Activated CD8-positive, alpha-beta memory T cell treated with anti-CD3 and anti-CD28 coated beads, Interleukin-2, amount 10 ng/mL, durations not matched to agents 7 days and 5 days (primary cell): ENCODE data around the gene MAD1L1. TPM values are rescaled to one million over a fixed set of nuclear protein-coding genes. Genes with fewer than 3 reads are reported as not detected.

Experiments used
- ATAC-seq: fragments of 150-1000 bp; cut with Tn5 transposase; one replicate; pipeline ENCODE4 v1.10.0; 2021; ENCODE audit warnings: moderate library complexity
- CTCF ChIA-PET: fragments of 350-600 bp; sonication (Branson Sonifier 250); formaldehyde crosslinking; loops from one replicate; lab custom pipeline; 2021; ENCODE audit warnings: antibody characterized with exemption; lab: Charles Lee
- DNase-seq: peaks from one replicate; pipeline ENCODE4 v3.0.0-alpha.2; 2020
- H3K27ac Mint-ChIP-seq: one replicate; pipeline ENCODE4 v1.8.0; 2021; ENCODE audit warnings: mild to moderate bottlenecking, mixed read lengths
- H3K27me3 Mint-ChIP-seq: one replicate; pipeline ENCODE4 v1.8.0; 2021; ENCODE audit warnings: mixed read lengths
- H3K36me3 Mint-ChIP-seq: one replicate; pipeline ENCODE4 v1.8.0; 2021; ENCODE audit warnings: mild to moderate bottlenecking, mixed read lengths
- H3K4me1 Mint-ChIP-seq: one replicate; pipeline ENCODE4 v1.8.0; 2021; ENCODE audit warnings: mixed read lengths
- H3K4me3 Mint-ChIP-seq: one replicate; pipeline ENCODE4 v1.8.0; 2021; ENCODE audit warnings: mild to moderate bottlenecking, moderate library complexity, mixed read lengths
- H3K9me3 Mint-ChIP-seq: one replicate; pipeline ENCODE4 v1.8.0; 2022; ENCODE audit warnings: low read depth, mixed read lengths
- total RNA-seq, 2 experiments: library from RNA; stranded (reverse); gene quantifications; one replicate each; pipeline ENCODE4 v1.2.3, GENCODE V29; 2021

The MAD1L1 gene
- total RNA-seq, 2 experiments from 2014 or later: 60.0 to 97.7 TPM

GRCh38 chr7:1815051-1815481, 417.7 kb downstream of the MAD1L1 start:
- no peak overlapping the region for H3K27ac Mint-ChIP-seq
- H3K4me3 Mint-ChIP-seq: no peak overlapping the region
- CTCF ChIA-PET: no interaction called here
- ATAC-seq (no peak), DNase-seq (peak; percentile 36)
- peaks cover 12% of the 10 kb centered on the region for H3K4me1 Mint-ChIP-seq
- H3K27me3 Mint-ChIP-seq: peaks cover 14% of the 10 kb centered on the region
- H3K36me3 Mint-ChIP-seq: no peaks in the 10 kb centered on the region
- H3K9me3 Mint-ChIP-seq: no peaks in the 10 kb centered on the region

GRCh38 chr7:1814089-1814811, 418.5 kb downstream of the MAD1L1 start:
- ATAC-seq: no peak
- H3K4me3 Mint-ChIP-seq: no peak overlapping the region
- H3K4me1 Mint-ChIP-seq: peaks cover 4% of the 10 kb centered on the region
- peak; percentile 31 for DNase-seq
- CTCF ChIA-PET: interaction anchor here (0.6 to 1.1 kb wide), 2 partner anchors 19 to 535 kb away, joined by 3 to 5 read pairs; no protein-coding TSS in a partner anchor
- no peaks in the 10 kb centered on the region for H3K36me3 Mint-ChIP-seq
- H3K9me3 Mint-ChIP-seq: no peaks in the 10 kb centered on the region
- peaks cover 7% of the 10 kb centered on the region for H3K27me3 Mint-ChIP-seq
- no peak overlapping the region for H3K27ac Mint-ChIP-seq

GRCh38 chr7:1813394-1814088, 419.2 kb downstream of the MAD1L1 start:
- DNase-seq (peak; percentile 30), ATAC-seq (no peak)
- no peaks in the 10 kb centered on the region for H3K9me3 Mint-ChIP-seq
- no peaks in the 10 kb centered on the region for H3K4me1 Mint-ChIP-seq
- H3K36me3 Mint-ChIP-seq: no peaks in the 10 kb centered on the region
- H3K27me3 Mint-ChIP-seq: peaks cover 2% of the 10 kb centered on the region
- CTCF ChIA-PET: interaction anchor here (0.6 to 1.1 kb wide), 2 partner anchors 18 to 535 kb away, joined by 3 to 5 read pairs; no protein-coding TSS in a partner anchor
- H3K4me3 Mint-ChIP-seq: no peak overlapping the region
- no peak overlapping the region for H3K27ac Mint-ChIP-seq

- DNase-seq: peak; percentile 48
- Mint-ChIP-seq H3K4me1 (no peaks in the 10 kb centered on the region), H3K9me3 (no peaks in the 10 kb centered on the region), H3K4me3 (no peak overlapping the region), H3K27ac (no peak overlapping the region), H3K27me3 (no peaks in the 10 kb centered on the region), H3K36me3 (no peaks in the 10 kb centered on the region)
- ATAC-seq: no peak
- CTCF ChIA-PET: no interaction called here
Measured at GRCh38 chr7:1812509-1813393, 420.0 kb downstream of the MAD1L1 start.

GRCh38 chr7:1811850-1812508, 420.8 kb downstream of the MAD1L1 start:
- Mint-ChIP-seq H3K9me3 (no peaks in the 10 kb centered on the region), H3K4me3 (no peak overlapping the region), H3K27me3 (no peaks in the 10 kb centered on the region), H3K27ac (no peak overlapping the region), H3K4me1 (no peaks in the 10 kb centered on the region), H3K36me3 (no peaks in the 10 kb centered on the region)
- CTCF ChIA-PET: no interaction called here
- no peak for ATAC-seq
- no peak for DNase-seq

GRCh38 chr7:1810961-1811849, 421.5 kb downstream of the MAD1L1 start:
- Mint-ChIP-seq H3K9me3 (no peaks in the 10 kb centered on the region), H3K4me1 (no peaks in the 10 kb centered on the region), H3K36me3 (no peaks in the 10 kb centered on the region), H3K4me3 (no peak overlapping the region), H3K27ac (no peak overlapping the region), H3K27me3 (no peaks in the 10 kb centered on the region)
- no peak for DNase-seq
- no peak for ATAC-seq
- CTCF ChIA-PET: no interaction called here

GRCh38 chr7:1810521-1810920, 422.2 kb downstream of the MAD1L1 start:
- H3K36me3 Mint-ChIP-seq: no peaks in the 10 kb centered on the region
- no peak for ATAC-seq

GRCh38 chr7:1809601-1810258, 423.0 kb downstream of the MAD1L1 start:
- H3K4me1 Mint-ChIP-seq: no peaks in the 10 kb centered on the region
- H3K36me3 Mint-ChIP-seq: no peaks in the 10 kb centered on the region
- no peaks in the 10 kb centered on the region for H3K27me3 Mint-ChIP-seq
- ATAC-seq: no peak
- H3K4me3 Mint-ChIP-seq: no peak overlapping the region
- CTCF ChIA-PET: no interaction called here
- DNase-seq: peak; percentile 33
- H3K9me3 Mint-ChIP-seq: no peaks in the 10 kb centered on the region
- no peak overlapping the region for H3K27ac Mint-ChIP-seq

More at GRCh38 chr7:1810521-1810920, 422.2 kb downstream of the MAD1L1 start:
- Mint-ChIP-seq H3K27me3 (no peaks in the 10 kb centered on the region), H3K4me3 (no peak overlapping the region), H3K4me1 (no peaks in the 10 kb centered on the region), H3K27ac (no peak overlapping the region), H3K9me3 (no peaks in the 10 kb centered on the region)
- CTCF ChIA-PET: no interaction called here
- peak; percentile 34 for DNase-seq

- Mint-ChIP-seq H3K4me3 (no peak overlapping the region), H3K36me3 (no peaks in the 10 kb centered on the region), H3K27me3 (no peaks in the 10 kb centered on the region), H3K9me3 (no peaks in the 10 kb centered on the region), H3K27ac (no peak overlapping the region), H3K4me1 (no peaks in the 10 kb centered on the region)
- ATAC-seq: no peak
- peak; percentile 25 for DNase-seq
- CTCF ChIA-PET: no interaction called here
Measured at GRCh38 chr7:1809070-1809469, 423.7 kb downstream of the MAD1L1 start.

- Mint-ChIP-seq H3K9me3 (no peaks in the 10 kb centered on the region), H3K36me3 (no peaks in the 10 kb centered on the region), H3K4me3 (no peak overlapping the region), H3K4me1 (no peaks in the 10 kb centered on the region), H3K27ac (no peak overlapping the region), H3K27me3 (no peaks in the 10 kb centered on the region)
- DNase-seq: peak; percentile 14
- ATAC-seq: no peak
- CTCF ChIA-PET: interaction anchor here (0.6 kb wide), 1 partner anchor 224 kb away, joined by 3 read pairs; no protein-coding TSS in a partner anchor
Measured at GRCh38 chr7:1807821-1808600, 424.7 kb downstream of the MAD1L1 start.

GRCh38 chr7:1806354-1806753, 426.4 kb downstream of the MAD1L1 start:
- Mint-ChIP-seq H3K27me3 (peaks cover 9% of the 10 kb centered on the region), H3K27ac (no peak overlapping the region), H3K36me3 (no peaks in the 10 kb centered on the region), H3K4me3 (no peak overlapping the region), H3K4me1 (no peaks in the 10 kb centered on the region), H3K9me3 (no peaks in the 10 kb centered on the region)
- ATAC-seq (no peak), DNase-seq (peak; percentile 29)
- CTCF ChIA-PET: no interaction called here
